ENCODE measurements around the gene SFTPA1.
"Not testable (repeated sequence)": the region's sequence is repeated elsewhere in the genome, so short reads cannot be mapped to it uniquely, and the experiment has no call there.

The SFTPA1 gene

DNA sequence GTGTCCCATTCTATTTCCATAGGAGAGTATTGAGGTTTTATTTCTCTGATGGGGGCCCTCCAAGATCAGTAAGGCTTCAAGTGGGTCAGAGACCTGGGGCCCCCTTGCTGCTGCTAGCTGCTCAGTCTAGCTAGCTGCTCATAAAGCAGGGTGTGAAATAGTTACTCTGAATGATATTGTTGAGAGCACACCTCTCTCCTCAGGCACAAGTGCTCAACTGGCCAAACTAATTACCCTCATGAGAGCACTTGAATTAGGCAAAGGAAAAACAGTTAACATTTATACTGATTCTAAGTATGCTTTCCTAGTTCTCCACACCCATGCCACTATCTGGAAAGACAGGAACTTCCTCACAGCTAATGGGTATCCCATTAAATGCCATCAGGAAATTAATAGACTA lies 5.4 kb upstream of the SFTPA1 start:
- in situ Hi-C loops (cut with HindIII; ENCODE audit: low pct_ligation_motif_present, low pct_unique_long_range_greater_than_20kb, low sequenced_read_pairs) = no loop called here
- DNase-seq = no peak

DNA sequence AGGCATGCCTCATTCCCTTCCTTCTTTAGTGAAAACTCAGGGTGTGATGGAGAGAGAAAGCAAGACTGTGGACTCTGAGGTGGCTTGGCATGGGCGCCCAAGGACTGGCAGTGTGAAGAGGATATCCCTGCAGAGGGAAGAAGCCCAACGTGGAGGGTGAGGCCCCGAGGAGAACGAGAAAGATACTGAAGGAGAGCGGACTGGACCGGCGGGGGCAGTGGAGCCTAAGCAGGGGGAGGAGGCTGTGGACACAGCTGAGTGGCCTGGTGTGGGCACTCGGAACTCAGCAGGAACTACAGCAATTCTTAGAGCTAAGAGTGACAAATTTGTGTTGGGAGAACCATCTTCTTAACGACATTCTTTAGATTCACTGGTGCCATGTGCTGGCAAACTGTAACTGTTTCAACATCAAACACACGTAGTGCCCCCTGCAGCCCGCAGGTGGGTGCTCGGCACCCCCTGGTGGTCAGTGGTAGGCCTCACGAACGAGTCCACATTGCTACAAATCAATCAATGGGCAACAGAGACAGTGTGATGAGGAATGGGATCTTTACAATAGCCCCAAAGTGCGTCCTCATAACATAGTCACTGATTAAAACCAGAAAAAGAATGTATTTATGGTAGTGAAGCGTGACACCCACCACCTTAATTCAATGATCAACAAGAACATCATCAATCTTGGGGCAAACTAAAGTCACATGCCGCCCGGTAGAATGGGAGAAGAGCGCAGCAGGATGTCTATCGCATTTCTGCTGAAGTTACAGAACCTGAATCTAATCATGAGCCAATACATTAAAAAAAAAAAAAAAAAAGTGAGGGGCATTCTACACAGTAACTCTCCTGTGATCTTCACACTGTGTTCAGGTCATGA lies 2.0 kb upstream of the SFTPA1 start:
- in situ Hi-C loops (cut with HindIII; ENCODE audit: low pct_ligation_motif_present, low pct_unique_long_range_greater_than_20kb, low sequenced_read_pairs) = no loop called here
- DNase-seq = peak; percentile 46

DNA sequence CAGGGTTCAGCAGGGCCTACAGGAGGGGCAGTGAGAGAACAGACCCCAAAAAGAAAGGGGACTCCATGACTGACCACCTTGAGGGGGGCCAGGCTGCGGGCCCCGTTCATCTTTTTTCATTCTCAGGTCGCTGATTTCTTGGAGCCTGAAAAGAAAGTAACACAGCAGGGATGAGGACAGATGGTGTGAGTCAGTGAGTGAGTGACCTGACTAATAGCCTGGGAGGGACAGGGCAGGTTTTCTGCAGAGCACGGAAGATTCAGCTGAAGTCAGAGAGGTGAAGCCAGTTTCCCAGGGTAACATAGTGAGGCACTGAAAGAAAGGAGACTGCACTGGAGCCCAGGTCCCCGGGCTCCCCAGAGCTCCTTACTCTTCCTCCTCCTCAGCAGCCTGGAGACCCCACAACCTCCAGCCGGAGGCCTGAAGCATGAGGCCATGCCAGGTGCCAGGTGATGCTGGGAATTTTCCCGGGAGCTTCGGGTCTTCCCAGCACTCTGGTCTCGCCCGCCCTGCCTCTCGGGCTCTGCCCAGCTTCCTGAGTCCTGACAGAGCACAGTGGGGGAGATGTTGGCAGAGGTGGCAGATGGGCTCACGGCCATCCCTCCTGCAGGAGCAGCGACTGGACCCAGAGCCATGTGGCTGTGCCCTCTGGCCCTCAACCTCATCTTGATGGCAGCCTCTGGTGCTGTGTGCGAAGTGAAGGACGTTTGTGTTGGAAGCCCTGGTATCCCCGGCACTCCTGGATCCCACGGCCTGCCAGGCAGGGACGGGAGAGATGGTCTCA lies 646 bp downstream of the SFTPA1 start:
- DNase-seq = peak; percentile 12
- in situ Hi-C loops (cut with HindIII; ENCODE audit: low pct_ligation_motif_present, low pct_unique_long_range_greater_than_20kb, low sequenced_read_pairs) = not testable (repeated sequence)

- no peak for DNase-seq
- in situ Hi-C loops (cut with HindIII; ENCODE audit: low pct_ligation_motif_present, low pct_unique_long_range_greater_than_20kb, low sequenced_read_pairs) = no loop called here
These were observed 4.8 kb downstream of the SFTPA1 start for GRCh38 chr10:79615577-79615976.

DNA sequence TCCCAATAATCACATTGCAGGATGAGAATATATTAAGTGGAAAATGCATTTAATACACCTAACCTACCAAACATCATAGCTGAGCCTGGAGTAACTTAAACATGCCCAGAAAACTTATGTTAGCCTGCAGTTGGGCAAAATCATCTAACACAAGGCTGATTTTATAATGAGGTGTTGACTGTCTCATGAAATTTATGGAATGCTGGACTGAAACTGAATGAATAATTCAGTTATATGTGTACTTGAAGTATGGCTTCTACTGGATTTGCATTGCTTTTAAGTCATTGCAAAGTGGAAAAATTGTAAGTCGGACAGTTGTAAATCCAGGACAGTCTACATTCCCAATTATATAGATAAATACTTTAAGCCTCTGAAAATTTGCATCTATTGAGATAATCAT lies 5.4 kb downstream of the SFTPA1 start:
- in situ Hi-C loops (cut with HindIII; ENCODE audit: low pct_ligation_motif_present, low pct_unique_long_range_greater_than_20kb, low sequenced_read_pairs) = no loop called here
- DNase-seq = no peak

- DNase-seq; in situ Hi-C loops (cut with HindIII; ENCODE audit: low pct_ligation_motif_present, low pct_unique_long_range_greater_than_20kb, low sequenced_read_pairs): not testable (repeated sequence)
These were observed 12.9 kb downstream of the SFTPA1 start for GRCh38 chr10:79623663-79624062.

GRCh38 chr10:79627075-79627474 lies 16.3 kb downstream of the SFTPA1 start:
- DNase-seq = no peak
- in situ Hi-C loops (cut with HindIII; ENCODE audit: low pct_ligation_motif_present, low pct_unique_long_range_greater_than_20kb, low sequenced_read_pairs) = no loop called here

DNA sequence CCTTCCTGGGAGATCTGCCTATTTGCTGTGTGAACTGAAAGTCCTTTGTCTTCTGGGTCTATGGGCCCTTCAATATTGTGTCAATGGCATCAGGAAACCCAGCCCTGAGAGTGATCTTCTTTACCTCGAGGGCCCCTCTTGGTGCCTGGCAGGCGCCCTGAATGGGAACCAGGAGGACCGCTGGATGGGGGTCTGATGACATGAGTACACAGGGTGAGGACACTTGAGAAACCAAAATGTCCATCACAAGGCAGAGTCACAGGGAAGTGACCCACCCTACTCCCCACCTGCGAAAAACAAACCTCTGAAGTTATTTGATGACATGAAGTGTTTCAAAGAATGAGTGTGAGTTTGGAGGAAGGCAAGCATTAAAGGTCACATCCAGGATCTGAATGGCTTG lies 17.3 kb downstream of the SFTPA1 start:
- DNase-seq = no peak
- in situ Hi-C loops (cut with HindIII; ENCODE audit: low pct_ligation_motif_present, low pct_unique_long_range_greater_than_20kb, low sequenced_read_pairs) = no loop called here

- in situ Hi-C loops (cut with HindIII; ENCODE audit: low pct_ligation_motif_present, low pct_unique_long_range_greater_than_20kb, low sequenced_read_pairs) = no loop called here
- peak; percentile 6 for DNase-seq
These were observed 18.5 kb downstream of the SFTPA1 start for GRCh38 chr10:79628988-79629954.

DNA sequence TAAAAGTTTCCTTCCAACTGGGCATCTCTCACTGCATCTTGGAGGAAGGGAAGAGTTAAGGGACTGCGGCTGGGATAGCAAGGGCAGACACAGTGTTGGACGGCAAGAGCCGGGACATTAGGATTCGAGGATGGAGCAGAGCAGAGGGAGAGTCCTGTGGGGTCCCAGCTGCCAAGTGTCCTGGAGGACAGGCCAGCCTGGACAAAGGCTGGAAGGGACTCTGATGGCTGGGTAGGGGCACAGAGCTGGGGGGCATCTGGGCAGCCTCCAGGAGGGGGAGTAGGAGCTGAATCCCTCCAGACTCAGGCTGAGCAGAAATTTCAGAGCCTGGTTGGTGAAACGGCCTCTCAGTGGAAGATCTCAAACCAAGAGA lies 19.2 kb downstream of the SFTPA1 start:
- no peak for DNase-seq
- in situ Hi-C loops (cut with HindIII; ENCODE audit: low pct_ligation_motif_present, low pct_unique_long_range_greater_than_20kb, low sequenced_read_pairs) = no loop called here

DNA sequence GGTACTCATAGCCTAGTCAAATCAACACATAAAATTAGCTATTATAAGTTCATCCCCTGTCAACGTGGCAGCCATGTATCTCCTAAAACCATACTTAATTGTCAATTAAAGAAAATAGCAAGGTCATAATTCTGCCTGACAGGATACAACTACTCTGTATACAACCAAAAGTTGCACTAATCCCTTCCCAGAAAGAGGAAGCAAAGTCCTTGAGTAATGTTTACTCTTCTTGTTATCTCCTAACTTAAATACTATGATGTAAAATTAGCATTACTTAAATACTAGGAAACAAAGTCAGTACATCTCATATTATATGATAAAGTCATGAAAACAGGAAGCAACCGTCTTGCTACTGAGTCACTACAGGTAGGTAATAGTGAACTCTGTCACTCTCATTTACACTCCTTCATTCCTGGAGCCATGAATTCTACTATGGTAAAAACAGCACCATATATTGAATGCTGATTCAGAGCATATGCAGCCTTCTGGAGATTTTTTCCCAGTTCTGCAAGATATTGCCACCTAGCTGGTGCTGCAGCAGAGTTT lies 26.0 kb downstream of the SFTPA1 start:
- DNase-seq; in situ Hi-C loops (cut with HindIII; ENCODE audit: low pct_ligation_motif_present, low pct_unique_long_range_greater_than_20kb, low sequenced_read_pairs): not testable (repeated sequence)

- in situ Hi-C loops (cut with HindIII; ENCODE audit: low pct_ligation_motif_present, low pct_unique_long_range_greater_than_20kb, low sequenced_read_pairs) = no loop called here
- no peak for DNase-seq
These were observed 27.6 kb downstream of the SFTPA1 start for GRCh38 chr10:79638318-79638717.

DNA sequence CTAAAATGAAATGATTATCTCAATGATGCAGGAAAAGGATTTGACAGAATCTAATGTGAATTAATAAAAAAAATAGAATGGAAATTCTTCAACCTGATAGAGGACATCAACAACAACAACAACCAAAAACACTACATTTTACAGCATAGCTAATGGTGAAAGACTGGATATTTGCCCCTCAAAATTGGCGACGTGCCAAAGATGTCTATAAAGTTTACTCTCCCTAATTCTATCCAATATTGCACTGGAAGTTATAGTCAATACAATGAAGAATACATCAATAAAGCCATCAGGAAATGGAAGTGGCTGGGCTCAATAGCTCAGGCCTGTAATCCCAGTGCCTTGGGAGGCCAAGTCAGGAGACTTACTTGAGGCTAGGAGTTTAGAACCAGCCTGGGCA lies 42.0 kb downstream of the SFTPA1 start:
- DNase-seq; in situ Hi-C loops (cut with HindIII; ENCODE audit: low pct_ligation_motif_present, low pct_unique_long_range_greater_than_20kb, low sequenced_read_pairs): not testable (repeated sequence)

DNA sequence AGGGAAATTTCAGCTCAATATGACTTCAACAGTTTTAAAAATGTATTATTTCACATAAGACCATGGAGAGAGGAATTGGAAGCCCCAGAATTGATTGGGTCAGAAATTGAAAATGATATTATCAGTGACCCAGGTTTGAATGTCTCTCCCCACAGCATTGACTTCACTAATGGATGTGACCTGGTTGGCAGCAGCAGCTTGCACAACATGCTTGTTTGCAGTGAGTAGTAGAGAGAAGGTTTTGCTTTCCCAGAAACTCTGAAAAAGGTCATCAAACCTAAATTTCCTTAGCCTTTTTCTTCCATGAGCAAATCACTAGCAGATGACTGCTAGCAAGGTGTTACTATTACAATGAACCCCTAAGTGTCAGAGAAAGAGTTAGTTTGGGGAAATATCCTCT lies 52.5 kb downstream of the SFTPA1 start:
- DNase-seq; in situ Hi-C loops (cut with HindIII; ENCODE audit: low pct_ligation_motif_present, low pct_unique_long_range_greater_than_20kb, low sequenced_read_pairs): not testable (repeated sequence)

DNA sequence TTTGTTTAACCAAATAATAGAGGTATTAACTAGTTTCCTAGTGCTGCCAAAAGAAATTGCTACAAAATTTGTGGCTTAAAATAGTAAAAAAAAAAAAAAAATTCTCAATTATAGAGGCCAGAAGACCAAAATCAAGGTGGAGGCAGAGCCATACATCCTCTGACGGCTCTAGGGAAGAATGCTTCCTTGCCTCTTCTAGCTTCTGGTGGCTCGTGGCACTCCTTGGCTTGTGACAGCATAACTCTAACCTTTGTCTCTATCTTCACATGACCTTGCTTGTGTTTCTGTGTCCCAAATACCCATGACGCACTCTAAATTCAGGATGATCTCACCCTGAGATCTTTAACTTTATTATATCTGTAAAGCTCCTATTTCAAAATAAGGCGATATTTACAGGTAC lies 53.9 kb downstream of the SFTPA1 start:
- in situ Hi-C loops (cut with HindIII; ENCODE audit: low pct_ligation_motif_present, low pct_unique_long_range_greater_than_20kb, low sequenced_read_pairs); DNase-seq: not testable (repeated sequence)

All from ACHN (cell line).